ENCODE data around the gene PNPLA7. TPM values are rescaled to one million over a fixed set of nuclear protein-coding genes. Genes with fewer than 3 reads are reported as not detected.

Gene PNPLA7
- total RNA-seq, 1 donor from 2014 or later, result 9.8 TPM

DNA sequence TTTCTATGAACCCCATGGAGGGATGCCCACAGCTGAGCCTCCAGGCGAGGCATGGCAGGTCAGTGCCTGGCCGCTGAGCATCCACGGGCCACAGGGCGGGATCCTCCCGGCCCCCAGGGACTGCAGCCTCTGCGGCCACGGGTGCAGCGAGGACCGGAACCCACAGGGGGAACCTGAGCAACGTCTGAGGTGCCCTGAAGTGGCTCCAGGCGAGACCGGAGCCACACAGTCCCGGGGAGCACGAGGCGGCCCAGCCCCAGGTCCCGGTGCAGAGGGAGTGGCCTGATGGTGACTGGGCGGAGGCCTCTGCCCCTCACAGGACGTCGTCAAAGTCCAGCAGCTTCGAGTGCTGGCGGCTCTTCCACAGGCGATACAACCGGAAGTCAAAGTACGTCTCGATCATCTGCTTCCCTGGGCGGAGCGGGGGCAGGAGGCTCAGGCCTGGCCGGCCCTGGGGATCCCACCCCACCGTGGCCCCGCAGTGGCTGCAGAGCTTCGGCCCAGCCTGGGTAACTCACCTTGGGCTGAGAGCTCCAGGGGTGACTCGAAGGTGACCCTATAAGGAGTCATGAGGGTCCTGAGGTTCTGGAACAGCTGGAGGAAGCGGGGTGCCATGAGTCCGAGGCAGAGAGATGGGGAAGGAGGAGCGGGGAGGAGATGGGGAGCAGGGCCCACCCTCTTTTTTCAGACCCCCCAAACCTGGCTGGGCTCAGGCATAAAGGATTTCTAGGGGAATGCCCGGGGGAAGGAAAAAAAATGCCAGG, 100.9 kb downstream of the PNPLA7 start:
- DNase-seq (ENCODE audit: missing footprints) (no peak), ATAC-seq (no peak)
- intact Hi-C loops (cut with DNase I), result no loop called here

DNA sequence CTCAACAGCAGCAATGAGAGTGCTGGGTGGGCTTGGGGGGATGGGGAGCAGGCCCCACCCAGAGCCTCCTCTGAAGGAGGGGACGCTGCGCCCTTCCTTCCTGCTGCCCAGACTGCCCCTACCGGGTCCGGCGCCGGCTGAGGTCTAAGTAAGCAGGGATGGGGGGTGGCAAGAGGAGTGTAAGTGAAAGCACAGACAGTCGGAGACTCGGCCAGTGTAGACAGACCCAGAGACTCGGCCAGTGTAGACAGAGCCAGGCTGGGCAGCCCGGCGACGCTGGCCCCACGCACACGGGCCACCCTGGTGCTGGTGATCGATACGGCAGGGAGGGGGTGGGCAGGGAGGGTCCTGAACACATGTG, 101.6 kb downstream of the PNPLA7 start:
- intact Hi-C loops (cut with DNase I), result no loop called here
- ATAC-seq (no peak), DNase-seq (ENCODE audit: missing footprints) (no peak)

GRCh38 chr9:137447722-137448601, 102.2 kb downstream of the PNPLA7 start:
- intact Hi-C loops (cut with DNase I), result loop anchor here (2.0 kb wide), 1 partner anchor 161 kb away; no protein-coding TSS in a partner anchor
- ATAC-seq, result no peak
- DNase-seq (ENCODE audit: missing footprints), result peak; percentile 62

GRCh38 chr9:137446851-137447471, 103.2 kb downstream of the PNPLA7 start:
- intact Hi-C loops (cut with DNase I), result loop anchor here (2.0 kb wide), 1 partner anchor 160 kb away; no protein-coding TSS in a partner anchor
- ATAC-seq, result no peak
- DNase-seq (ENCODE audit: missing footprints), result peak; percentile 55

DNA sequence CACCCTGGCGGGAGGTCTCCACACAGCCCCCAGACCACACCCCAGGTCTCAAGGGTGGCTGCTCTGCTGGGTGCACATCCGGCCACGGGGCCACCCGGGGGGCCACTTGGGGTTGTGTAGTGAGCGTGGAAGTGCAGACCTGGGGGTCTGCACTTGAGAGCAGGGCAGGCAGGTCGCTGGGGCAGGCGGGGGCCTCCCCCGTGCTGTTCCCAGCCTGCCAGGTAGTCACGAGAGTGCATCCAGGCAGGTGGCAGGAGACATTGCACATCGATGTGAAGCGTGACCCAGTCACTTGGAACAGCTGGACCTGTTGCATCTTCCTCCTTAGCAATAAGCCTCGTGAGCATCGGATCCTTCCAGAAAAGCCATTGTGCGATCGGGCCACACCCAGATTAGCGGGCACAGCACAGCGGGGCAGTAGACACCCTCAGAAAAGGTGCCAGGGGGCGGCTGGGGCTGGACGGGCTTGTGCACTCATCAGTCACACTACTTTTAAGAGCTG, 104.2 kb downstream of the PNPLA7 start:
- intact Hi-C loops (cut with DNase I), result loop anchor here (2.0 kb wide), 2 partner anchors 151 to 159 kb away; no protein-coding TSS in a partner anchor

GRCh38 chr9:137445275-137445807, 104.9 kb downstream of the PNPLA7 start:
- ATAC-seq (peak; percentile 69), DNase-seq (ENCODE audit: missing footprints) (peak; percentile 86)
- intact Hi-C loops (cut with DNase I), result loop anchor here (2.0 kb wide), 1 partner anchor 151 kb away; no protein-coding TSS in a partner anchor

More for the DNA sequence above, 104.2 kb downstream of the PNPLA7 start:
- DNase-seq (ENCODE audit: missing footprints) (peak; percentile 48), ATAC-seq (no peak)

DNA sequence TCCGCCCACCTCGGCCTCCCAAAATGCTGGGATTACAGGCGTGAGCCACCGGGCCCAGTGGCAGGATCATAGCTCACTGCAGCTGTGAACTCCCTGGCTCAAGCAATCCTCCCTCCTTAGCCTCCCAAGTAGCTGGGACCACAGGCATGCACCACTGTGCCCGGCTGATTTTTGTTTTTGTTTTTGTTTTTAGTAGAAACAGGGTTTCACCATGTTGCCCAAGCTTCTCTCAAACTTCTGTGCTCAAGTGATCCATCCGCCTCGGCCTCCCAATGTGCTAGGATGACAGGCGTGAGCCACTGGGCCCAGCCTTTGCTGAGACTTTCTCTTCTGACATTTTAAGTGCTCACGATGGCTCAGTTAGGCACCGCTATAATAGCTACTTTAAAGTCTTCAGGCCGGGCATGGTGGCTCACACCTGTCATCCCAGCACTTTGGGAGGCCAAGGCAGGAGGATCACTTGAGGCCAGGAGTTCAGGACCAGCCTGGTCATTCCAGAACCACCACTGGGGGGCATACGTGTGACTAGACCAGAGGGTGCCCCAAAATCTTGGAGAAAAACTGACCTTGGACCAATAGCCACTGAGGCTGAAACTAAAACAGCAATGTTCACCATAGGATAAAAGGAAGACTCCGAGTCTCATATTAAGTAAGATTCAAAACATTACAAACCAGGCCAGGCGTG, 106.0 kb downstream of the PNPLA7 start:
- DNase-seq (ENCODE audit: missing footprints) (no peak), ATAC-seq (no peak)
- intact Hi-C loops (cut with DNase I), result loop anchor here (2.0 kb wide), 1 partner anchor 149 kb away; no protein-coding TSS in a partner anchor

- ATAC-seq (no peak), DNase-seq (ENCODE audit: missing footprints) (no peak)
- intact Hi-C loops (cut with DNase I), result no loop called here
Observed at GRCh38 chr9:137441935-137442321, 108.3 kb downstream of the PNPLA7 start.

GRCh38 chr9:137441289-137441934, 108.8 kb downstream of the PNPLA7 start, which contains the start of gene ENTPD8:
ENTPD8 (minus strand) TSS chr9:137441357; CDS start chr9:137438285, 3,072 bp downstream.
- DNase-seq (ENCODE audit: missing footprints), result peak; percentile 65
- intact Hi-C loops (cut with DNase I), result no loop called here
- no peak for ATAC-seq

DNA sequence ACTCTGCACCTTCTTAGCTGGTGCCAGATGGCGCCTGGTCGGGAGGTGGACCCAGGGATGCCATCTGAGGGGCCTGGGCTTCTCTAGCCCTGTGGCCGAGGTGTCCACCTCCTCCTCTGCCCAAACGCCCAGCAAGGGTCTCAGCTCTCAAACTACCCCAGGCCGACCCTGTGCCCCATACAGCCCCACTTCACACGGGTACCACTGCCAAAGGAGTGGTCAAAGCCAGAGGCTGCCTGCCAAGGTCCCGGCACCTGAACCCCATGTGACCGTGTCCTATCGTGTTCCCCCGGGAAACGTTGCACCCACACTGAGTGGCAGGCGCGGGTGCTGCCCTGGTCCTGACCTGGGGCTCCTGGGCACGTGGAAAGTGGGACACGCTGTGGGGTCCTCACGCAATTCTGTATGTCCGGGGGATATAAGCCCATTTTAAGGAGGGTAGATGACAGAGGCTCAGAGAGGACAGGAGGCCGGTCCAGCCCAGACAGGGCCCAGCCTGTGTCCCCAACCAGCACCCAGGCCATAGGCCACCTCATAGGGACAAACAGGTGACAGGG, 111.0 kb downstream of the PNPLA7 start:
- intact Hi-C loops (cut with DNase I), result no loop called here
- no peak for ATAC-seq
- no peak for DNase-seq (ENCODE audit: missing footprints)

DNA sequence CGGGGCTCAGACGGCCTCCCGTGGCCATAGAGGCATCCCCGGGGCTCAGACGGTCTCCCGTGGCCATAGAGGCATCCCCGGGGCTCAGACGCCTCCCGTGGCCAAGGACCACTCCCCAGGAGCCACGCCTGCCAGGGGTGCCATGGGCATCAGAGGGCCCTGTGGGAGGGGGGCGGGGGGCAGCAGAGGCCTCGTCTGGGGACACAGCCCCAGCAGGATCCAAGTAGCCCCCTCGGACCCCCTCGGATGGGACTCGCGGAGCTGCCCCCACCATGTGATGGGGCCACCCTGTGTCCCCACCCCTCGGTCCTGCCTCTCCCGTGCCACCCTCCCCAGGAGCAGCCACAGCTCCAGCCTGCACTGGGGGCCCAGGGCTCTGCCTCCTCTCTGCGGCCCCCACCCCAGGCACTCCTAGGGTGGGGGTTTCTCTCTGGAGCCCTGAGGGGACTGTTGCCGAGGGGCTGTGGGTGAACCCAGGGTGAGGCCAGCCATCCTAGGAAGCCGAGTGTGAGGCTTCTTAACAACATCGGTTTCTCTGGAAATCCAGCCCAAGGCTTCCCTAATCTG, 111.5 kb downstream of the PNPLA7 start:
- ATAC-seq (no peak), DNase-seq (ENCODE audit: missing footprints) (no peak)
- intact Hi-C loops (cut with DNase I), result no loop called here

- intact Hi-C loops (cut with DNase I), result no loop called here
- no peak for ATAC-seq
- no peak for DNase-seq (ENCODE audit: missing footprints)
Observed at GRCh38 chr9:137437691-137438590, 112.3 kb downstream of the PNPLA7 start.

DNA sequence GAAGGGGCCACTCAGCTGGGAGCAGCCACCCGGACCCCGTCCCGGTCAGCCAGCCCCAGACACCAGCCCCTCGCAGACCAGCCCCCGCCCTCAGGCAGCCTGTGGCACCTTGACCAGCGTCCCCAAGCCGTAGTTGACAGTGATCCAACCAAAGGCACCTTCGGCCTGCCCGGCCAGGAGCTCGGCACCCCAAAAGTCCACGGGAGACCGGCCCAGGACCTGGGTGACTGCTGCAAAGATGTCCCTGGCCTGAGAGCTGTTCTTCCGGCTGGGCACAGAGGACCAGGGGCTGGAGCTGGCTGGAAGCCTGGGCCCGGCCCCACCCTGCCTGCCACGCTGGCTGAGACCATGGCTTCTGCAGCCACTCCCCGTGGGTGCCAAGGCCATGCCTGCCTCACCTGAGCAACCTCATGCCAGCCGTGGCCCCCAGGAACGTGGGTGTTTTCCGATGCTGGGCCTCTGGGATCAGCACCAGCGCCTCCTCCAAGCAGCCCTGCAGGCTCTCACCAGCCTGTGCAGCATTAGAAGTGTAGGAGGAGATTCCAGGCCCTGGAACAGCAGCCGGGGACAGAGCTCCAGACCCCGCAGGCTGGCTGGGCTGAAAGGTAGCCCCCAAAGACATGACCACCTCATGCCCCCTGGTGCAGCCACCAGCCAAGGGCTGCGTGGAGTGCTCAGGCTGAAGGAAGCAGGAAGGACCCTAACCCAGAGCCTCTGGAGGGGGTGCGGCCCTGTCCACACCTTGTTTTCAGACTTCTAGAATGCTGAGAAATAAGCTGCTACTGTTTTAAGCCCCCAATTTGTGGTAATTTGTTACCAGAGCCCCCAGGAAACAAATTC, 113.2 kb downstream of the PNPLA7 start:
- no peak for DNase-seq (ENCODE audit: missing footprints)
- intact Hi-C loops (cut with DNase I), result no loop called here
- no peak for ATAC-seq

DNA sequence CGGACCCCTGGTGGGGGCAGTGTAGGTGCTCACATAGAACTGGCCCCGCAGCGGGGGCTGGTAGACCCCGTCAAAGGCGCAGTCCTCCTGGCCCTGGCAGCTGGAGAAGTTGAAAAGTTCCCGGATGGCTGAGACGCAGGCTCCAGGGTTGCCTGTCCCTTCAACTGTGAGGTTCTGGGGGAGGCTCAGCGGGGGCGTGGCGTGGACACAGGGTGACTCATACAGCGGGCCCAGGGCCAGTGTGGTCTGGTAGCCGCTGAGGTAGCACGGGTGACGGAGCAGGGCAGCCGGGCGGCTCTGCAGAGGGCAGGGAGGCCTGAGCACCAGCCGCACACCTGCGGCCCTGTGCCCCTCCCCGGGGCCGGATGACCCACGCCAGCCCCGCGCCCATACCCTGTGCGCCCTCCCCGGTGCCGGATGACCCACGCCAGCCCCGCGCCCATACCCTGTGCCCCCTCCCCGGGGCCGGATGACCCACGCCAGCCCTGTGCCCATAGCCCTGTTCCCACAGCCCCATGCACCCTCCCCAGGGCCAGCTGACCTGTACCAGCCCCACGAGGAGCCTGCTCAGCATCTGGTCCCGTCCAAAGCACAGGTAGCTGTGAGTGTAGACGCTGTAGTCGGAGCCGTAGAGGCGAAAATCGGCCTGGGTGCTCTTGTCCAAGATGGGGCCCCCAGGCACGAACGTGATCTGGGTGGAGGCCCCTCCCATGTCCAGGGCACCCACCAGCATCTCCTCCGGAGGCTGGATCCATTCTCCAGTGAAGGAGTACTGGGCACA, 114.0 kb downstream of the PNPLA7 start:
- intact Hi-C loops (cut with DNase I), result no loop called here
- ATAC-seq, result peak; percentile 23
- DNase-seq (ENCODE audit: missing footprints), result no peak
